ENCODE results near the gene CD2BP2. TPM values are rescaled to one million over a fixed set of nuclear protein-coding genes. Genes with fewer than 3 reads are reported as not detected.

Gene CD2BP2
- 52.3 TPM for total RNA-seq
- long read RNA-seq, transcript CD2BP2-201 (7 exons, 3,421 nt), result major isoform, 107 of 160 reads
- long read RNA-seq, partial matches to known transcripts, result 27 of 160 reads
- long read RNA-seq, other reads (novel, unspliced or antisense), result 23 of 160 reads

DNA sequence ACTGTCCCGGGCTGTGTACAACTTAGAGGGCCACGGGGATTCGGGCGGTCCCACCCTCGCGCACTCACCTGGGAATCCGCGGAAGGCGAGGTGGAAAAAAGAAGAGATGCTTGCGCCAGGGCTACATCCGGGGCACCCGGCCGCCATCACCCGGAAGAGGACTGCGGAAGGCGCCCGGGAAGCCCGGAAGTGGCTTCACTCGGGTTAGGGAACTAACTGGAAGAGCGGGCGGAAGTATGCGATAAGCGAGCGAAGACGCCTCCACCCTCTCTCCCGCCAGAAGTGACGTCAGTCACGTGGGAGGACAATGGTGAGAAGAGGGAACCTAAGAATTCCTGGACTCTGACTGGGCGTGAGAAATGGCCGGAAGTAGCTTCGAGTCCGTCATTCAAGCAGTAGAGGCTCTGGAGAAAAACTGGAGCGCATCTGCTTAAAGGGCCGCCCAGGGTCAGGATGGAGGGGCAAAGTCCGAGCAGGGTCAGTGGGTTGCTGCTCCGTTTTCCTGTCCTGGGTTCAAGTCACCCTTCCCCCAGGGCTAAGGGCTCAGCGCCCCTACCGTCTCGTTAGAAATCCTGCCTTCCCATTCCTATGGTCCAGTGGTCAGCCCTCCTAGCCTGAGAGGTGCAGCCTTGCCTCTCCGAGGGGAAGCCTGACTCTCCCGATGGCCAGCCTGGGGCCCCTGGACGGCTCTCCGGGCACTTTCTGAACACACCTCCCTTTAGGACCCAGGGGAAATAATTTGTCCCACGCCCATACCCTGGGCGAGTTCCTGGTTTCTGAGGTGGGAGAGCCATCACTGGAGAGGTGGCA lies at the start of gene CD2BP2:
TSS of gene CD2BP2 (minus strand) at position 165 of the 810 bp plus-strand sequence. CDS start 627 bp downstream, outside the sequence.
- H3K4me3 ChIP-seq, result peak within 1 kb of the TSS; percentile 96
- H3K27me3 ChIP-seq (ENCODE audit: low read depth), result no peaks in the 10 kb centered on the region
- peaks cover 67% of the 10 kb centered on the region for H3K36me3 ChIP-seq
- intact Hi-C loops (cut with DNase I), result no loop called here
- TF ChIP-seq, protein P1, sequence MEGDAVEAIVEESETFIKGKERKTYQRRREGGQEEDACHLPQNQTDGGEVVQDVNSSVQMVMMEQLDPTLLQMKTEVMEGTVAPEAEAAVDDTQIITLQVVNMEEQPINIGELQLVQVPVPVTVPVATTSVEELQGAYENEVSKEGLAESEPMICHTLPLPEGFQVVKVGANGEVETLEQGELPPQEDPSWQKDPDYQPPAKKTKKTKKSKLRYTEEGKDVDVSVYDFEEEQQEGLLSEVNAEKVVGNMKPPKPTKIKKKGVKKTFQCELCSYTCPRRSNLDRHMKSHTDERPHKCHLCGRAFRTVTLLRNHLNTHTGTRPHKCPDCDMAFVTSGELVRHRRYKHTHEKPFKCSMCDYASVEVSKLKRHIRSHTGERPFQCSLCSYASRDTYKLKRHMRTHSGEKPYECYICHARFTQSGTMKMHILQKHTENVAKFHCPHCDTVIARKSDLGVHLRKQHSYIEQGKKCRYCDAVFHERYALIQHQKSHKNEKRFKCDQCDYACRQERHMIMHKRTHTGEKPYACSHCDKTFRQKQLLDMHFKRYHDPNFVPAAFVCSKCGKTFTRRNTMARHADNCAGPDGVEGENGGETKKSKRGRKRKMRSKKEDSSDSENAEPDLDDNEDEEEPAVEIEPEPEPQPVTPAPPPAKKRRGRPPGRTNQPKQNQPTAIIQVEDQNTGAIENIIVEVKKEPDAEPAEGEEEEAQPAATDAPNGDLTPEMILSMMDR (IDR thresholded peaks at IDR 0.05), result no peak
- H3K4me1 ChIP-seq, result peaks cover 44% of the 10 kb centered on the region
- H3K9me3 ChIP-seq, result no peaks in the 10 kb centered on the region
- ATAC-seq, result peak; percentile 94 to 95
- peak; percentile 97 for DNase-seq
- peak within 1 kb of the TSS; percentile 96 for H3K27ac ChIP-seq

DNA sequence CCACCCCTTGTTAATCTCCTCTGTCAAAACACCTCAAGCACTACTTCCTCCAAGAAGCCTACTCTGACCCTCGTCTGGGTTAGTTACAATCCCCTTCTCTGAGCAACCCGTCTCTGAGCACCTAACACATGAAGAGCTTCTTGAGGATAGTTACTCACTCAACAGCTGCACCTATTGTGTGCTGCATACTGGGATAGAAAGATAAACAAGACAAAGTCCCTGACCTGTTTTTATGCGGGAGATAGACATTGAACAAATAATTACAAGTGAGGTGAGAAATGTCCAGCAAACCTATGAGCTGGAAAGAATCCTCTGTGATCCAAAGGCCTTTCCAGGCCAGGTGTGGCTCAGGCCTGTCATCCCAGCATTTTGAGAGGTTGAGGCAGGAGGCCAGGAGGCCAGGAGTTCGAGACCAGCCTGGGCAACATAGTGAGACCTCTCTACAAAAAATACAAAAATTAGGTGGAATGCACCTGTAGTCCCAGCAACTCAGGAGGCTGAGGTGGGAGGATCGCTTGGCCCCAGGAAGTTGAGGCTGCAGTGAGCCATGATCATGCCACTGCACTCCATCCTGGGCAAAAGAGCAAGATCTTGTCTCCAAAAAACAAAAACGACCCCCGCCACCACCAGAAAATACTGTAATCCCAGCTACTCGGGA lies 46.8 kb upstream of the CD2BP2 start:
- DNase-seq, result no peak
- Histone ChIP-seq H3K27ac (no peak overlapping the region), H3K4me1 (peaks cover 28% of the 10 kb centered on the region), H3K27me3 (ENCODE audit: low read depth) (no peaks in the 10 kb centered on the region), H3K9me3 (no peaks in the 10 kb centered on the region), H3K4me3 (no peak overlapping the region), H3K36me3 (peaks cover 18% of the 10 kb centered on the region)
- TF ChIP-seq, protein P1 (IDR thresholded peaks at IDR 0.05), result no peak
- peak in 1 of 2 donors; percentile 26 for ATAC-seq
- intact Hi-C loops (cut with DNase I), result no loop called here

DNA sequence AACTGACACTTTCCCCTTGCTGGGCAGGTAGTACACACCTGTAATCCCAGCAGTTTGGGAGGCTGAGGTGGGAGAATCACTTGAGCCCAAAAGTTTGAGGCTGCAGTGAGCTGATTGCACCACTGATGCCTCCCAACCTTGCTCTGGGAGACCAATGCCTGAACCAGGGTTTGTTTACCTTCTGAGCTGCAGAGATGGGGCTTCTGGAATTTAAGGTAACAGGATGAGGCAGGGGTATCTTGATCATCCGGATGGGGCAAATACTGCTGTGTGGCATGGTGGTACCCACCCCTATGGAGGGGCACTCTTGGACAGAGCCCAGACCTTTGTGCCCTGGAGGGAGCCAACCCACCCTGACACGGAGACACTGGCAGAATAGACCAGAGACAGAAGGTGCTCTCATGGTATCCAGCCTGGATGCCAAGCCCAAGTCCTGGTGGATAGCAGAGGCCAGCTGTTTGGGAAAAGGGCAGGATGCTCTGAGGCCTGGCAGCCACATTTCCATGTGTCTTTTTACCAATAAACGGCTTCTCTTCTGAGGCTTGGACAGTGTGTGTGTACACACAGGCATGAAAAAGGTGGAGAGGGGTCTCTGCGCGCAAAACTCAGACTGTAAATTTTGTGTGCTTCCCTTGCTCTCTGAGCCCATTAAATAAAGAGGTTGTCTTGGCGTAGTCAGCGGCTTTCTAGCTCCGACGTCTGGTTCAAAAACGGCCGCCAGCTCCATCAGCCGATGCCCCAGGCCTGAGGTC lies 44.5 kb upstream of the CD2BP2 start:
- ATAC-seq (no peak), DNase-seq (no peak)
- H3K27me3 ChIP-seq (ENCODE audit: low read depth), result no peaks in the 10 kb centered on the region
- H3K4me3 ChIP-seq, result peak overlapping the region; percentile 78
- H3K4me1 ChIP-seq, result peaks cover 39% of the 10 kb centered on the region
- peaks cover 18% of the 10 kb centered on the region for H3K36me3 ChIP-seq
- H3K27ac ChIP-seq, result peak overlapping the region; percentile 80
- intact Hi-C loops (cut with DNase I), result no loop called here
- TF ChIP-seq, protein P1 (IDR thresholded peaks at IDR 0.05), result no peak
- no peaks in the 10 kb centered on the region for H3K9me3 ChIP-seq

DNA sequence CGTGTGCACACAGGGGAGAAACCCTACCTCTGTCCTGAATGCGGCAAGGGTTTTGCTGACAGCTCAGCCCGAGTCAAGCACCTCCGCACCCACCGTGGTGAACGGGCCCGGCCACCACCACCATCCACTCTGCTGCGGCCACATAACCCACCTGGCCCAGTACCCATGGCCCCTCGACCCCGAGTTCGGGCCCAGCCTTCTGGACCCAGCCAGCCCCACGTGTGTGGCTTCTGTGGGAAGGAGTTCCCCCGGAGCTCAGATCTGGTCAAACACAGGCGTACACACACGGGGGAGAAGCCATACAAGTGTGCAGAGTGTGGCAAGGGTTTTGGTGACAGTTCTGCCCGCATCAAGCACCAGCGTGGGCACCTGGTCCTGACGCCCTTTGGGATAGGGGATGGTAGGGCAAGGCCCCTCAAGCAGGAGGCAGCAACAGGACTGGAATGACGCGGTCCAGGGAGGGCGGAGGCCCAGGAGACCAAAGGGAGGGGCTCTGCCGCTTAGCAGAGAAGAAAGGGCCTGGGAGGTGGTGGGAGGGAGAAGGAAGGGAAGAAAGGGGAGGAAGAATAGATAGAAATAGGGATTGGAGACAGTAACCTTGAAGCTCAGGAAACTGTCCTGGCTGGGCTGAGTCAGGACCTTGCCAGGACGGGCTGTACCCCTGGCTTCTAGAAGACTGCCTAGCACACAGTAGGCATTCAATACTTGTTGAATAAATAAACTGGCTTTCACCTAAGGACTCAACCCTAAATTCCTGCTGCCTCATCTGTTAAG lies 43.7 kb upstream of the CD2BP2 start:
- DNase-seq (no peak), ATAC-seq (no peak)
- peak overlapping the region; percentile 80 for H3K27ac ChIP-seq
- H3K9me3 ChIP-seq, result no peaks in the 10 kb centered on the region
- TF ChIP-seq, protein P1 (IDR thresholded peaks at IDR 0.05), result no peak
- H3K4me1 ChIP-seq, result peaks cover 47% of the 10 kb centered on the region
- H3K4me3 ChIP-seq, result no peak overlapping the region
- H3K27me3 ChIP-seq (ENCODE audit: low read depth), result no peaks in the 10 kb centered on the region
- intact Hi-C loops (cut with DNase I), result no loop called here
- peaks cover 18% of the 10 kb centered on the region for H3K36me3 ChIP-seq
